GM18511 (cell line): ENCODE results near the gene ACKR2.
A peak's percentile ranks its signal among the peaks of the same experiment; 100 is the strongest.
"Not testable (repeated sequence)": the region's sequence is repeated elsewhere in the genome, so short reads cannot be mapped to it uniquely, and the experiment has no call there.

Source experiments
- ATAC-seq: cut with Tn5 transposase; IDR thresholded peaks from one replicate; pipeline ENCODE4 v1.9.1; 2021; ENCODE audit warnings: mild to moderate bottlenecking, moderate library complexity; ENCODE audit not compliant: unreplicated experiment

Gene ACKR2

GRCh38 chr3:42855219-42855546 lies 45.9 kb downstream of the ACKR2 start:
- ATAC-seq, result no peak

GRCh38 chr3:42855547-42856380 lies 46.5 kb downstream of the ACKR2 start:
- no peak for ATAC-seq

GRCh38 chr3:42856544-42856943 lies 47.3 kb downstream of the ACKR2 start:
- no peak for ATAC-seq

- no peak for ATAC-seq
Observed at GRCh38 chr3:42864321-42864950, 55.2 kb downstream of the ACKR2 start.

GRCh38 chr3:42865256-42865655 lies 56.0 kb downstream of the ACKR2 start:
- no peak for ATAC-seq

DNA sequence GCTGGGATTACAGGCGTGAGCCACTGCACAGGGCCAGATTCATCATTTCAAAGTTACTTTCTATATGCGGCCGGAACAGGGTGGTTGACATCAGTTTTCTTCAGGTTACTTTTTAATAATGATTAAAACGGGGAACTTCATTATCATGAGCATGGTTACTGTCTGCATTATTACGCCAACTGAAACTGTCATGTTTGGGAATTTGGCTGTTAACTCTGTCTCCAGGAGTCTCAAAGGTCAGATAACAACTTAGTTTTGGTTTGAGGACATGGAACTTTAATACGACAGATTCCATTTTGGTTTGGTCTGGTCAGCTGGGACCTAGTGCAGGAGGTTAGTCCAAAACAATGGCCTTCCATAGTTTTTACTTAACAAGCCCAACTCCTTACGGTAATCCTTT lies 57.9 kb downstream of the ACKR2 start:
- no peak for ATAC-seq

DNA sequence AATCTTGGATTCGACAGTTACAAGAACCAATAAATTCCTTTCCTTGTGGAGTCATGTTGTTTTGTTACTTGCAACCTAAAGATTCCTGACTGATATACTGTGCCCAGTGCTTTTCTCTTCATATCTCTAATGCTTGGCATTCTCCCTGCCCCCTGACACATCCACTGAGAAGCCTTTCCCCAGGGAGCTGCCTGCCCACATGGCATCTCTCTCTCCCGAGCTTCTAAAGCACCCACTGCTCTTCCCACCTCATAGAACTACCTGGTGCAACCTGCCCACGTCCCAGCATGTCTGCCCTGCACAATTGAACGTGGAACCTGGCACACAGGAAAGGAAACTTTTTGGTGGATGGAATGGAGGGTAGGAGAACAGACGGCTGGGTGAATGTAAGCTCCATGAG lies 59.6 kb downstream of the ACKR2 start:
- ATAC-seq, result no peak

DNA sequence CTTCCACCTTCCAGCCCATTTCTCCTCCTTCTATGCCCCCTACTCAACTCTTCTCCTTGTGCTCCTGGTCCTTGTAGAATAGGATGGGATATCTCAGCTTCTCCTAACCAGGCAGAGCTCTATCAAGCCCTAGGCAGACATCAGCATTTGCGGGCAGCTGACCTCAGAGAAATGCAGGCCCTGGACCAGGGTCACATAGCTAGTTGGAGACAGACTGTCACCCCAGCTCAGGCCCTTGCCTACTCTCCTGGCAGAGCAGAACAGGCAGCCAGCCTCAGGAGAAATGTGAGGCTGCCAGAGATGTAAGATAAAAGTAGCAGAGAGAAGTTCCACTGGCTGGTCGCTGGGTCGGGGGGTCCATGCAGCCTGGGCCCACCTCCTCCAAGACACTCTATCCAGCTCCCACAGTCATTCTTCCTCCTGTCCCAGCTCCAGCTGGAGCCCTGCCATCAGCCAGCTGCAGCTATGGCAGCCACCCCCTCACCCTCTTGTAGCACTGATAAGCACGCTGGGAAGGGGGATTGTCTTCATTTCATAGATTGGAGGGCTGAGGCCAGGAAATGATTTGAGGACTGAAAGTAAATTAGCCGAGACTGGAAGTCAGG lies 62.4 kb downstream of the ACKR2 start:
- no peak for ATAC-seq

DNA sequence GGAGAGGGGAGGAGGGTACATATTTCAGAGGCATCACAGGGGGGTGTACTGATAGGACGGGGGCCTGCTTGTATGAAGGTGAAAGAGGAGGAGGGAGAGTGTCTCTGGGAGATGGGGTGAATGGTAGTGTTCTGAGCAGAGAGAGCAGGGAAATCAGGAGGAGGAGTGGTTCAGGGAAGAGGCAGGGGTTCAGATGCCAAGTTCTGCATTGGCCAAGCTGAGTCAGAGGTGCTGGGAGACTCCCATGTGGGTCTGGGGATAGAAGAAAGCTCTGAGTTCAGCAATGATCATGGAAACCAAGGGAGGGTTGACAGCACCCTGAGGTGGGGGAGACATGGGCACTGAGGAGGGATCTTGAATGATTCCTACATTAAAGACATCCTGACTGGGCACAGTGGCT lies 63.5 kb downstream of the ACKR2 start:
- no peak for ATAC-seq

GRCh38 chr3:42873221-42873982 lies 64.2 kb downstream of the ACKR2 start:
- no peak for ATAC-seq

DNA sequence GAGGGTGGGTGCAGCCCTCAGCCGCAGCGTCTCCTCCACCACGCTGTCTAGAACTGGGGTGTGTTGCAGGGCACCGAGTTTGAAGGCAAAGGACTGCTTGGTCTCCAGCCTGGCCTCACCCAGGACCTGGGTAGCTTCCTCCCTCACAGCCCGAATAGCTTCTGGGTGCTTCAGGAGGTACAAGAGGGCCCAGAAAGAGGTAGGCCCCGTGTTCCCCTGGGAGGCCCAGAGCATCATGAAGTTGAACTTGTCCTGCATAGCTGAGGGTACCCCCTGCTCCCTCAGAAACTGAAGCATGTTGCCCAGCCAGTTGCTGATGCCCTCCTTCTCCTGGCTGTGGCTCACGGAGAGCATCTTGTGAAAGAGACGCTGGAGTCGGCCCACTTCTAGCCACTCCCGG lies 65.5 kb downstream of the ACKR2 start:
- ATAC-seq, result no peak

- no peak for ATAC-seq
Observed at GRCh38 chr3:42875325-42876151, 66.3 kb downstream of the ACKR2 start, which contains the start of gene CYP8B1. CYP8B1 (minus strand) TSS chr3:42875879; CDS start chr3:42875816, 63 bp downstream.

- ATAC-seq, result no peak
Observed at GRCh38 chr3:42876401-42876800, 67.2 kb downstream of the ACKR2 start.

GRCh38 chr3:42876940-42877720 lies 67.9 kb downstream of the ACKR2 start:
- ATAC-seq, result no peak

DNA sequence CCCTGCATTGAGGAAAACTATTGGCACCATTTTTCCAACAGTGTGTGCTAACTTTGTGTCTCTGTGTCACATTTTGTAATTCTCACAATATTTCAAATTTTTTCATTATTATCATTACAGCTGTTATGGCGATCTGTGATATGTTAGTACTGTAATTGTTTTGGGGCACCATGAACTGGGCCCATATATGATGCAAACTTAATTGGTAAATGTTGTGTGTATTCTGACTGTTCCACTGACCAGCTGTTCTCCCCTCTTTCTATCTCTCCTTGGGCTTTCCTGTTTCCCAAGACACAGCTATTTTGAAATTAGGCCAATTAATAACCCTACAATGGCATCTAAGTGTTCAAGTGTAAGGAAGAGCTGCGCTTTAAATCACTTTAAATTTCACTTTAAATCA lies 68.6 kb downstream of the ACKR2 start:
- ATAC-seq, result no peak

DNA sequence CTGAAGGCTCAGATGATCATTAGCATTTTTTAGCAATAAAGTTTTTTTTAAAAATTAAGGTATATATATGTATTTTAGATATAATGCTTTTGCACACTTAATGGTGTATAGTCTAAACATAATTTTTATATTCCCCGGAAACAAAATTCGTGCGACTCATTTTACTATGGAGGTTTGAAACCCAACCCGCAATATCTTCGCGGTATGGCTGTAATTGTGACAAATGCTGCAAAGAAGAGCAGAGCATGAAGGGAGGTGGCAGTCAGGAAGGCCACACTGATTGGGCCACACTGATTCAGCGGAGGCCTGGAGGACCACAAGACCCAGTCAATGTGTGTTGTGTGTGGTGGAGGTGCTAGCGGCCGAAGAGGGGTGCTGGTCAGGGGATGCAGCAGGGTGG lies 70.9 kb downstream of the ACKR2 start:
- ATAC-seq, result no peak

- peak; percentile 99 for ATAC-seq
Observed at GRCh38 chr3:42880601-42881451, 71.6 kb downstream of the ACKR2 start.

DNA sequence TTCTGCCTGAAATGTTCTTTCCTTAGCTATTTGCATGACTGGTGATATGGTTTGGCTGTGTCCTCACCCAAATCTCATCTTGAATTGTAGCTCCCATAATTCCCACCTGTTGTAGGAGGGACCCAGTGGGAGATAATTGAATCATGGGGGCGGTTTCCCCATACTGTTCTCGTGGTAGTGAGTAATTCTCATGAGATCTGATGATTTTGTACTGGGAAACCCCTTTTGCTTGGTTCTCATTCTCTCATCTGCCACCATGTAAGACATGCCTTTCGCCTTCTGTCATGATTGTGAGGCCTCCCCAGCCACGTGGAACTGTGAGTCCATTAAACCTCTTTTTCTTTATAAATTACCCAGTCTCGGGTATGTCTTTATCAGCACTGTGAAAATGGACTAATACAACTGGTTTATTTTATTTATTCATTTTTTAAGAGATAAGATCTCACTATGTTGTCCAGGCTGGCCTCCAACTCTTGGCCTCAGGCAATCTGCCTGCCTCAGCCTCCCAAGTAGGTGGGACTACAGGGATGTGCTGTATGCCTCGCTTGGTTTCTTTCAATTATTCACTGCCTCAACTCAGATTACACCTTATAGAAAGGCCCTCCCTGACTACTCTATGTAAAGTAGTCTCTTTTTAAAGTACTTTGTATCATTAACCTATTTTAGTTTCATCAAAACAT lies 74.1 kb downstream of the ACKR2 start:
- not testable (repeated sequence) for ATAC-seq
